GM21381 (cell line): ENCODE results near the gene CCDC171.

Experiments used
- ATAC-seq: cut with Tn5 transposase; IDR thresholded peaks from one replicate; pipeline ENCODE4 v1.9.1; 2021; ENCODE audit warnings: mild to moderate bottlenecking, moderate library complexity; ENCODE audit not compliant: unreplicated experiment

Gene CCDC171

GRCh38 chr9:15856591-15856990 lies 303.7 kb downstream of the CCDC171 start:
- ATAC-seq = no peak

- no peak for ATAC-seq
These were observed 314.5 kb downstream of the CCDC171 start for GRCh38 chr9:15867334-15867733.

- no peak for ATAC-seq
These were observed 315.1 kb downstream of the CCDC171 start for GRCh38 chr9:15867988-15868387.

GRCh38 chr9:15873573-15874177 lies 320.8 kb downstream of the CCDC171 start:
- no peak for ATAC-seq

GRCh38 chr9:15882328-15882727 lies 329.5 kb downstream of the CCDC171 start:
- ATAC-seq = no peak

GRCh38 chr9:15882883-15883282 lies 330.0 kb downstream of the CCDC171 start:
- ATAC-seq = no peak

- no peak for ATAC-seq
These were observed 332.6 kb downstream of the CCDC171 start for GRCh38 chr9:15885464-15885863.

- ATAC-seq = no peak
These were observed 336.7 kb downstream of the CCDC171 start for GRCh38 chr9:15889555-15889954.

- no peak for ATAC-seq
These were observed 348.7 kb downstream of the CCDC171 start for GRCh38 chr9:15901572-15901971.

- no peak for ATAC-seq
These were observed 356.5 kb downstream of the CCDC171 start for GRCh38 chr9:15909297-15909696.

- ATAC-seq = no peak
These were observed 362.9 kb downstream of the CCDC171 start for GRCh38 chr9:15915711-15916110.

- ATAC-seq = no peak
These were observed 374.3 kb downstream of the CCDC171 start for GRCh38 chr9:15927161-15927560.

- ATAC-seq = no peak
These were observed 382.9 kb downstream of the CCDC171 start for GRCh38 chr9:15935661-15936305.

- no peak for ATAC-seq
These were observed 383.6 kb downstream of the CCDC171 start for GRCh38 chr9:15936306-15936921.

- no peak for ATAC-seq
These were observed 390.1 kb downstream of the CCDC171 start for GRCh38 chr9:15942831-15943424.

- no peak for ATAC-seq
These were observed 391.5 kb downstream of the CCDC171 start for GRCh38 chr9:15944341-15944740.

GRCh38 chr9:15959663-15960062 lies 406.8 kb downstream of the CCDC171 start:
- ATAC-seq = no peak

GRCh38 chr9:15961217-15961616 lies 408.4 kb downstream of the CCDC171 start:
- no peak for ATAC-seq

GRCh38 chr9:15965246-15965745 lies 412.5 kb downstream of the CCDC171 start:
- no peak for ATAC-seq

GRCh38 chr9:15966471-15966870 lies 413.6 kb downstream of the CCDC171 start:
- no peak for ATAC-seq

GRCh38 chr9:15967068-15967467 lies 414.2 kb downstream of the CCDC171 start:
- ATAC-seq = no peak

- no peak for ATAC-seq
These were observed 419.9 kb downstream of the CCDC171 start for GRCh38 chr9:15972760-15973159.
